Measurements from ENCODE around the gene USP30. TPM values are rescaled to one million over a fixed set of nuclear protein-coding genes. Genes with fewer than 3 reads are reported as not detected.

Gene USP30
- total and polyA plus RNA-seq, 10 of the 15 experiments (the other 5 are each of a cell fraction or from before 2014, with no cell fraction given), result 2.1 to 16.2 (median 6.4) TPM

GRCh38 chr12:109052097-109052413 is 321 bp upstream of the USP30 start:
- H3K4me3 ChIP-seq, result peak overlapping the region; percentile 83
- H4K20me1 ChIP-seq (ENCODE audit: control insufficient read depth, insufficient read depth), result no peaks in the 10 kb centered on the region
- H3K4me2 ChIP-seq (ENCODE audit: control insufficient read depth, insufficient read depth), result peak overlapping the region; percentile 94
- DNase-seq (ENCODE audit: low read depth, low spot score), result no peak
- RAD21 ChIA-PET (ENCODE audit: unreplicated experiment), result interaction anchor here (0.7 to 1.3 kb wide), 2 partner anchors 17 to 195 kb away, joined by 3 read pairs; partner anchors contain the start of gene SSH1
- H3K79me2 ChIP-seq (ENCODE audit: control insufficient read depth, insufficient read depth, low read length), result peaks cover 14% of the 10 kb centered on the region
- no peak overlapping the region; the same call in 1 of the 2 replicates for H3K9ac ChIP-seq (ENCODE audit: control insufficient read depth, insufficient read depth, low read length)
- no peak for ATAC-seq
- peak overlapping the region; percentile 83 for H2AFZ ChIP-seq (ENCODE audit: control insufficient read depth, low read depth, low read length)
- BruUV-seq (replicated peaks), result no TSS peak
- POLR2A ChIA-PET, result interaction anchor here (0.6 to 1.5 kb wide), 3 partner anchors 144 to 388 kb away, joined by 3 to 4 read pairs (median 3); partner anchors contain the start of gene SSH1
- 2% methylated on average over 6 of the region's 6 CpGs for WGBS (ENCODE audit: insufficient coverage, insufficient replicate concordance, low lambda C conversion rate, missing lambda C conversion rate)
- no peaks in the 10 kb centered on the region for H3K27me3 ChIP-seq (replicated peaks in 1 of 2; ENCODE audit: control insufficient read depth in 2 of 2, insufficient read depth in 2 of 2, low read length in 1 of 2)
- intact Hi-C loops (cut with micrococcal nuclease; ENCODE audit: unreplicated experiment), result no loop called here
- CTCF ChIA-PET, result interaction anchor here (4.0 kb wide), 1 partner anchor 41 kb away, joined by 33 read pairs; the partner anchor contains the start of gene ALKBH2
- H3K4me1 ChIP-seq (ENCODE audit: control insufficient read depth, insufficient read depth, low read length), result peaks cover 8% of the 10 kb centered on the region; the same call in 1 of the 2 replicates
- peak; percentile 27 for FAIRE-seq
- SMC1A ChIA-PET (ENCODE audit: uncharacterized antibody, unreplicated experiment), result interaction anchor here (0.8 kb wide), 1 partner anchor 41 kb away, joined by 3 read pairs; no protein-coding TSS in a partner anchor
- H3K27ac ChIP-seq (ENCODE audit: control insufficient read depth, insufficient read depth), result no peak overlapping the region
- H3K36me3 ChIP-seq (ENCODE audit: control insufficient read depth in 2 of 2, insufficient read depth in 2 of 2, low read length in 1 of 2), result no peaks in the 10 kb centered on the region
- H3K9me3 ChIP-seq (replicated peaks; ENCODE audit: control insufficient read depth, insufficient read depth, low read length), result no peaks in the 10 kb centered on the region
- in situ Hi-C loops (cut with MboI), result no loop called here
- TF ChIP-seq ZBTB4 (CRISPR knock-in tag; IDR thresholded peaks at IDR 0.05) (no peak), ASH2L (IDR thresholded peaks at IDR 0.05; ENCODE audit: borderline replicate concordance, low read depth) (no peak), PAX5 (IDR thresholded peaks at IDR 0.05; ENCODE audit: borderline replicate concordance, low read depth, low read length) (no peak), BCL11A (IDR thresholded peaks at IDR 0.05; ENCODE audit: low read depth, low read length) (no peak), KDM1A (IDR thresholded peaks at IDR 0.05; ENCODE audit: borderline replicate concordance) (no peak), MYB (IDR thresholded peaks at IDR 0.05; ENCODE audit: borderline replicate concordance, low read depth, low read length) (no peak), FOS (IDR thresholded peaks at IDR 0.05; ENCODE audit: borderline replicate concordance, extremely low read depth, insufficient read length) (no peak), STAT1 (conservative IDR thresholded peaks at IDR 0.05) (no peak), JUNB (IDR thresholded peaks at IDR 0.05) (no peak), MEF2B (IDR thresholded peaks at IDR 0.05; ENCODE audit: partially characterized antibody, poor library complexity, severe bottlenecking) (no peak), IRF3 (IDR thresholded peaks at IDR 0.05) (no peak), ZNF592 (IDR thresholded peaks at IDR 0.05) (no peak), DPF2 (IDR thresholded peaks at IDR 0.05) (no peak), POLR2AphosphoS5 (IDR thresholded peaks at IDR 0.05; ENCODE audit: low read length) (no peak), GATAD2B (conservative IDR thresholded peaks at IDR 0.05; ENCODE audit: low read depth) (no peak), TAF1 (IDR thresholded peaks at IDR 0.05; ENCODE audit: borderline replicate concordance, low read depth, low read length) (no peak), NFIC (IDR thresholded peaks at IDR 0.05; ENCODE audit: low read depth, low read length) (no peak), ESRRA (IDR thresholded peaks at IDR 0.05; ENCODE audit: low read length) (no peak)

Data from GM12878 (cell line).